H9 (cell line): Measurements from ENCODE around the gene PAQR4. TPM values are rescaled to one million over a fixed set of nuclear protein-coding genes. Genes with fewer than 3 reads are reported as not detected.

Experiments used
- DNase-seq: peaks from one replicate; pipeline ENCODE4 v3.0.0-alpha.2; 2017
- H2AFZ ChIP-seq: one replicate; pipeline ENCODE4 v1.6.1; 2013; ENCODE audit warnings: mild to moderate bottlenecking, low read length, control low read depth, moderate library complexity
- H2AK5ac ChIP-seq: 2 replicates; pipeline ENCODE4 v1.6.1; 2013; ENCODE audit warnings: low read length, control low read depth, mixed read lengths; ENCODE audit not compliant: insufficient read length
- H2BK120ac ChIP-seq: one replicate; pipeline ENCODE4 v1.6.1; 2013; ENCODE audit warnings: low read depth, mild to moderate bottlenecking, low read length, control low read depth, inconsistent platforms; ENCODE audit not compliant: poor library complexity, severe bottlenecking
- H2BK12ac ChIP-seq: 2 replicates; pipeline ENCODE4 v1.6.1; 2013; ENCODE audit warnings: low read length, control low read depth, mixed read lengths, low read depth; ENCODE audit not compliant: insufficient read length
- H2BK15ac ChIP-seq: 2 replicates; pipeline ENCODE4 v1.6.1; 2013; ENCODE audit warnings: low read depth, low read length, control low read depth
- H2BK20ac ChIP-seq: one replicate; pipeline ENCODE4 v1.6.1; 2013; ENCODE audit warnings: low read depth, mild to moderate bottlenecking, low read length, control low read depth, inconsistent platforms; ENCODE audit not compliant: poor library complexity, severe bottlenecking
- H2BK5ac ChIP-seq: 2 replicates; pipeline ENCODE4 v1.6.1; 2013; ENCODE audit warnings: low read length, control low read depth, mixed read lengths; ENCODE audit not compliant: insufficient read length
- H3K14ac ChIP-seq: 2 replicates; pipeline ENCODE4 v1.6.1; 2013; ENCODE audit warnings: low read length, control low read depth; ENCODE audit not compliant: insufficient read depth
- H3K18ac ChIP-seq: 2 replicates; pipeline ENCODE4 v1.6.1; 2013; ENCODE audit warnings: low read depth, mild to moderate bottlenecking, mixed read lengths, low read length, control low read depth; ENCODE audit not compliant: insufficient read length
- H3K23ac ChIP-seq: 2 replicates; pipeline ENCODE4 v1.6.1; 2013; ENCODE audit warnings: low read length, control low read depth, mixed read lengths, low read depth; ENCODE audit not compliant: insufficient read length
- H3K23me2 ChIP-seq: 2 replicates; pipeline ENCODE4 v1.6.1; 2013; ENCODE audit warnings: low read depth, mild to moderate bottlenecking, mixed read lengths, low read length, control low read depth; ENCODE audit not compliant: insufficient read length, poor library complexity, severe bottlenecking
- H3K27ac ChIP-seq: 2 replicates; pipeline ENCODE4 v1.5.1; 2013; ENCODE audit warnings: low read length, control low read depth, mixed read lengths, low read depth; ENCODE audit not compliant: insufficient read length
- H3K27me3 ChIP-seq: 2 replicates; pipeline ENCODE4 v1.6.1; 2013; ENCODE audit warnings: low read length, control low read depth, inconsistent platforms; ENCODE audit not compliant: insufficient read depth
- H3K4ac ChIP-seq: 2 replicates; pipeline ENCODE4 v1.6.1; 2013; ENCODE audit warnings: low read depth, mild to moderate bottlenecking, control low read depth, inconsistent platforms, low read length, moderate library complexity
- H3K4me1 ChIP-seq: 2 replicates; pipeline ENCODE4 v1.6.1; 2013; ENCODE audit warnings: low read length, control low read depth, inconsistent platforms; ENCODE audit not compliant: insufficient read depth
- H3K4me2 ChIP-seq: 2 replicates; pipeline ENCODE4 v1.6.1; 2013; ENCODE audit warnings: low read length, control low read depth, mixed read lengths; ENCODE audit not compliant: insufficient read length, insufficient read depth
- H3K56ac ChIP-seq: 2 replicates; pipeline ENCODE4 v1.6.1; 2013; ENCODE audit warnings: low read depth, mild to moderate bottlenecking, mixed read lengths, low read length, control low read depth; ENCODE audit not compliant: insufficient read length
- H3K79me1 ChIP-seq: 2 replicates; pipeline ENCODE4 v1.6.1; 2013; ENCODE audit warnings: low read depth, mild to moderate bottlenecking, moderate library complexity, low read length, control low read depth, inconsistent platforms; ENCODE audit not compliant: insufficient read depth, poor library complexity, severe bottlenecking
- H3K79me2 ChIP-seq: 2 replicates; pipeline ENCODE4 v1.6.1; 2013; ENCODE audit warnings: low read length, control low read depth, inconsistent platforms; ENCODE audit not compliant: insufficient read depth
- H3K9ac ChIP-seq: 2 replicates; pipeline ENCODE4 v1.6.1; 2013; ENCODE audit warnings: low read length, control low read depth, mixed read lengths; ENCODE audit not compliant: insufficient read length; ENCODE audit errors: extremely low read depth
- H3K9me3 ChIP-seq: one replicate; pipeline ENCODE4 v1.6.1; 2013; ENCODE audit warnings: low read depth, low read length, inconsistent platforms; ENCODE audit not compliant: control insufficient read depth
- H3T11ph ChIP-seq: one replicate; pipeline ENCODE4 v1.6.1; 2013; ENCODE audit warnings: mild to moderate bottlenecking, low read length, control low read depth, inconsistent platforms
- H4K20me1 ChIP-seq: one replicate; pipeline ENCODE4 v1.6.1; 2013; ENCODE audit not compliant: control insufficient read depth, insufficient read length, insufficient read depth
- H4K5ac ChIP-seq: 2 replicates; pipeline ENCODE4 v1.6.1; 2013; ENCODE audit warnings: low read depth, mild to moderate bottlenecking, mixed read lengths, low read length, control low read depth; ENCODE audit not compliant: insufficient read length
- H4K8ac ChIP-seq: replicated peaks from 2 replicates; pipeline ENCODE4 v1.6.1; 2013; ENCODE audit warnings: low read length, control low read depth, mixed read lengths, low read depth; ENCODE audit not compliant: insufficient read length
- H4K91ac ChIP-seq: 2 replicates; pipeline ENCODE4 v1.6.1; 2013; ENCODE audit warnings: low read depth, mild to moderate bottlenecking, moderate library complexity, mixed read lengths, low read length, control low read depth; ENCODE audit not compliant: insufficient read length
- H3K27ac Mint-ChIP-seq, 3 experiments: 2 replicates in 2 of 3; 3 replicates in 1 of 3; pipeline ENCODE4 v1.8.0; 2020 to 2021; ENCODE audit warnings: mixed read lengths in 3 of 3, mild to moderate bottlenecking in 1 of 3, moderate library complexity in 1 of 3
- H3K27me3 Mint-ChIP-seq: 2 replicates; pipeline ENCODE4 v1.8.0; 2021; ENCODE audit warnings: low read depth, mild to moderate bottlenecking, moderate library complexity, mixed read lengths
- H3K36me3 Mint-ChIP-seq, 3 experiments: 2 replicates in 2 of 3; 3 replicates in 1 of 3; pipeline ENCODE4 v1.8.0; 2020 to 2021; ENCODE audit warnings: low read depth in 3 of 3, mixed read lengths in 3 of 3; ENCODE audit not compliant: insufficient read depth in 1 of 3
- H3K4me1 Mint-ChIP-seq, 2 experiments: 2 replicates each; pipeline ENCODE4 v1.8.0; 2020; ENCODE audit warnings: mixed read lengths in 2 of 2
- H3K4me3 Mint-ChIP-seq, 2 experiments: 2 replicates in 1 of 2; 3 replicates in 1 of 2; pipeline ENCODE4 v1.8.0; 2020 to 2021; ENCODE audit warnings: mild to moderate bottlenecking in 2 of 2, mixed read lengths in 2 of 2, moderate library complexity in 1 of 2
- H3K9me3 Mint-ChIP-seq, 2 experiments: 2 replicates in 1 of 2; 3 replicates in 1 of 2; pipeline ENCODE4 v1.8.0; 2020; ENCODE audit warnings: mild to moderate bottlenecking in 2 of 2, mixed read lengths in 2 of 2, moderate library complexity in 1 of 2
- WGBS: extraction: QIAGEN DNeasy Blood & Tissue Kit; methylation state at CpG from one replicate; pipeline ENCODE4 v1.1.7; 2013; ENCODE audit warnings: missing lambda C conversion rate, low lambda C conversion rate, mixed read lengths; ENCODE audit not compliant: insufficient read length; ENCODE audit errors: extremely low coverage; 5-methylcytosine and 5-hydroxymethylcytosine counted together
- total RNA-seq: library from RNA; stranded (reverse); gene quantifications from 2 replicates; pipeline ENCODE4 v1.2.1, GENCODE V29; 2021
- TF ChIP-seq, protein P1 (sequence below): fragments of 200-600 bp; sonication (generic); conservative IDR thresholded peaks from 3 replicates; pipeline ENCODE4 v1.8.0; 2021; ENCODE audit warnings: antibody characterized with exemption, mild to moderate bottlenecking

The PAQR4 gene
- total RNA-seq, 1 experiment from 2014 or later, result 32.1 TPM

GRCh38 chr16:2939968-2940367 is 29.2 kb upstream of the PAQR4 start:
- H3K9me3 Mint-ChIP-seq, result no peaks in the 10 kb centered on the region
- Histone ChIP-seq H2AFZ (no peak overlapping the region), H4K5ac (no peak overlapping the region), H2AK5ac (no peak overlapping the region), H2BK12ac (no peak overlapping the region), H3K23me2 (no peaks in the 10 kb centered on the region), H4K8ac (no peak overlapping the region), H3K4me2 (no peak overlapping the region), H3K4me1 (no peaks in the 10 kb centered on the region), H4K20me1 (no peaks in the 10 kb centered on the region), H3K27ac (no peak overlapping the region), H4K91ac (no peak overlapping the region), H2BK5ac (no peak overlapping the region), H3K79me1 (no peaks in the 10 kb centered on the region), H2BK15ac (no peak overlapping the region), H2BK120ac (no peak overlapping the region), H3K79me2 (no peaks in the 10 kb centered on the region), H3K9ac (no peak overlapping the region), H3K27me3 (no peaks in the 10 kb centered on the region), H3K14ac (no peak overlapping the region), H3K56ac (no peak overlapping the region), H2BK20ac (no peak overlapping the region), H3T11ph (no peak overlapping the region), H3K18ac (no peak overlapping the region), H3K23ac (no peak overlapping the region), H3K4ac (no peak overlapping the region), H3K9me3 (no peaks in the 10 kb centered on the region)
- H3K36me3 Mint-ChIP-seq, result peaks cover 5 to 33% (median 26%) of the 10 kb centered on the region in 3 experiments; a peak in 6 of 7 replicates
- no CpG with 5 or more reads among the region's 2 CpGs for WGBS
- no peaks in the 10 kb centered on the region for H3K27me3 Mint-ChIP-seq
- no peak for DNase-seq
- H3K4me1 Mint-ChIP-seq, result no peaks in the 10 kb centered on the region
- TF ChIP-seq, protein P1, sequence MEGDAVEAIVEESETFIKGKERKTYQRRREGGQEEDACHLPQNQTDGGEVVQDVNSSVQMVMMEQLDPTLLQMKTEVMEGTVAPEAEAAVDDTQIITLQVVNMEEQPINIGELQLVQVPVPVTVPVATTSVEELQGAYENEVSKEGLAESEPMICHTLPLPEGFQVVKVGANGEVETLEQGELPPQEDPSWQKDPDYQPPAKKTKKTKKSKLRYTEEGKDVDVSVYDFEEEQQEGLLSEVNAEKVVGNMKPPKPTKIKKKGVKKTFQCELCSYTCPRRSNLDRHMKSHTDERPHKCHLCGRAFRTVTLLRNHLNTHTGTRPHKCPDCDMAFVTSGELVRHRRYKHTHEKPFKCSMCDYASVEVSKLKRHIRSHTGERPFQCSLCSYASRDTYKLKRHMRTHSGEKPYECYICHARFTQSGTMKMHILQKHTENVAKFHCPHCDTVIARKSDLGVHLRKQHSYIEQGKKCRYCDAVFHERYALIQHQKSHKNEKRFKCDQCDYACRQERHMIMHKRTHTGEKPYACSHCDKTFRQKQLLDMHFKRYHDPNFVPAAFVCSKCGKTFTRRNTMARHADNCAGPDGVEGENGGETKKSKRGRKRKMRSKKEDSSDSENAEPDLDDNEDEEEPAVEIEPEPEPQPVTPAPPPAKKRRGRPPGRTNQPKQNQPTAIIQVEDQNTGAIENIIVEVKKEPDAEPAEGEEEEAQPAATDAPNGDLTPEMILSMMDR, result no peak
- no peak overlapping the region for H3K27ac Mint-ChIP-seq
- no peak overlapping the region for H3K4me3 Mint-ChIP-seq
